ENCODE data around the gene DCT.

The DCT gene

GRCh38 chr13:94494026-94494425 lies 14.5 kb upstream of the DCT start:
- POLR2A ChIA-PET, result interaction anchor here (0.7 to 1.1 kb wide), 2 partner anchors 55 to 102 kb away, joined by 3 read pairs; partner anchors contain the start of gene TGDS
- TF ChIP-seq SUZ12 (IDR thresholded peaks at IDR 0.05) (no peak), FOXM1 (IDR thresholded peaks at IDR 0.05; ENCODE audit: borderline replicate concordance) (no peak), FOXA1 (IDR thresholded peaks at IDR 0.05) (no peak), ZNF384 (IDR thresholded peaks at IDR 0.05) (no peak), TARDBP (IDR thresholded peaks at IDR 0.05) (no peak), BHLHE40 (IDR thresholded peaks at IDR 0.05; ENCODE audit: borderline replicate concordance) (no peak), LEF1 (IDR thresholded peaks at IDR 0.05; ENCODE audit: borderline replicate concordance) (no peak)
- no peak for DNase-seq (ENCODE audit: extremely low spot score)
- CTCF ChIA-PET, result interaction anchor here (0.6 kb wide), 1 partner anchor 762 kb away, joined by 3 read pairs; no protein-coding TSS in a partner anchor

- POLR2A ChIA-PET, result interaction anchor here (1.7 kb wide), 1 partner anchor 63 kb away, joined by 5 read pairs; no protein-coding TSS in a partner anchor
- no peak for TF ChIP-seq FOXA1 (IDR thresholded peaks at IDR 0.05)
- TF ChIP-seq ZNF384 (IDR thresholded peaks at IDR 0.05), result no peak
- no peak for TF ChIP-seq ARNT (IDR thresholded peaks at IDR 0.05)
- no peak for TF ChIP-seq TARDBP (IDR thresholded peaks at IDR 0.05)
- TF ChIP-seq L3MBTL2 (conservative IDR thresholded peaks at IDR 0.05), result no peak
- no peak for TF ChIP-seq PKNOX1 (IDR thresholded peaks at IDR 0.05)
- no peak for TF ChIP-seq SUZ12 (IDR thresholded peaks at IDR 0.05)
- CTCF ChIA-PET, result no interaction called here
- no peak for DNase-seq (ENCODE audit: extremely low spot score)
Observed at GRCh38 chr13:94487043-94487442, 7.6 kb upstream of the DCT start.

DNA sequence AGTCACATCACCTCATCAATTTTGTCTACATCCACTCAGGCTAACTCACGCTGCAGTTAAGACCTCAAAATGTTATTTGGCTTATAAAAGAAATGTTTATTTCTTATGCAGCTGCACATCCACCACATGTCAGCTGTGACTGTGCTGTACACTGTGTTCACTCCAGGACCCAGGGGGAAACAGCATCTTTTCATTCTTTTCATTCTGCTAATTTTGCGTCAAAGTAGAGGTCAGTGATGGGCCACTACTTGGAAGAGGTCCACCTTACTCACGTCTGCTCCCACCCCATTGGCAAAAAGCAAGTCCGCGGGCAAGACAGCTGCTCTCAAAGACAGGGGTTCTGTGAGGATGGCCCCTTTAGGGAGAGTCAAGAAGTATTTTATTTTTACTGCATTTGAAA lies 4.5 kb upstream of the DCT start:
- ChIA-PET POLR2A (no interaction called here), CTCF (interaction anchor here (0.7 kb wide), 1 partner anchor 1177 kb away, joined by 3 read pairs; no protein-coding TSS in a partner anchor)
- no peak for DNase-seq (ENCODE audit: extremely low spot score)
- TF ChIP-seq CTBP1 (IDR thresholded peaks at IDR 0.05; ENCODE audit: borderline replicate concordance), result no peak
- TF ChIP-seq BHLHE40 (IDR thresholded peaks at IDR 0.05; ENCODE audit: borderline replicate concordance), result no peak
- no peak for TF ChIP-seq LEF1 (IDR thresholded peaks at IDR 0.05; ENCODE audit: borderline replicate concordance)
- TF ChIP-seq ELF4 (IDR thresholded peaks at IDR 0.05), result no peak
- TF ChIP-seq PKNOX1 (IDR thresholded peaks at IDR 0.05), result no peak
- no peak for TF ChIP-seq NFRKB (IDR thresholded peaks at IDR 0.05)
- TF ChIP-seq FOXM1 (IDR thresholded peaks at IDR 0.05; ENCODE audit: borderline replicate concordance), result no peak
- no peak for TF ChIP-seq SUZ12 (IDR thresholded peaks at IDR 0.05)
- no peak for TF ChIP-seq ARNT (IDR thresholded peaks at IDR 0.05)

- ChIA-PET CTCF (no interaction called here), POLR2A (no interaction called here)
- TF ChIP-seq ARNT (IDR thresholded peaks at IDR 0.05) (no peak), L3MBTL2 (conservative IDR thresholded peaks at IDR 0.05) (0 out of 2 replicates have a peak, but pooled peaks have one; percentile 36), CTBP1 (IDR thresholded peaks at IDR 0.05; ENCODE audit: borderline replicate concordance) (no peak), HDGF (IDR thresholded peaks at IDR 0.05; ENCODE audit: borderline replicate concordance) (no peak)
- DNase-seq (ENCODE audit: extremely low spot score), result no peak
Observed at GRCh38 chr13:94481941-94482340, 2.5 kb upstream of the DCT start.

DNA sequence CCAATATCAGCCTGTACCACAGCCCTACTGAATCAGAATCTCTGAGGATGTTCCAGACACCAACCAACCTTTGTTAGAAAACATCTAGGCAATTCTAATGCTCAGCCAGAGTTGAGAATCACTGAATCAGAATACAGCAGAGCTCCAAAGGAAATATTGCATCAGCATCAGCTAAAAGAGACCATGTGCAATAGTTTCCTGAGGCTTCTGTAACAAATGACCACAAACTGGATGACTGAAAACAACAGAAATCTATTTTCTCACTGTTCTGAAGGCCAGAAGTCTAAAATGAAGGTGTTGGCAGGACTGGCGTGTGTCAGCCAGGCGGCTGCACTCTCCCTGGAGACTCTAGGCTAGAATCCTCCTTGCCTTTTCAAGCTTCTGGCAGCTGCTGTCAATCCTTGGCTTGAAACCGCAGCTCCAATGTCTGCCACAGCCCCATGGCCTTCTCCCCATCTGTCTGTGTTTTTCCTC lies 1.2 kb upstream of the DCT start:
- CTCF ChIA-PET, result interaction anchor here (0.7 to 1.1 kb wide), 2 partner anchors 86 to 124 kb away, joined by 3 read pairs; no protein-coding TSS in a partner anchor
- TF ChIP-seq HDGF (IDR thresholded peaks at IDR 0.05; ENCODE audit: borderline replicate concordance) (no peak), SUZ12 (IDR thresholded peaks at IDR 0.05) (no peak), FOXA1 (IDR thresholded peaks at IDR 0.05) (no peak), FOXM1 (IDR thresholded peaks at IDR 0.05; ENCODE audit: borderline replicate concordance) (no peak)
- POLR2A ChIA-PET, result interaction anchor here (1.1 kb wide), 1 partner anchor 48 kb away, joined by 3 read pairs; no protein-coding TSS in a partner anchor
- no peak for DNase-seq (ENCODE audit: extremely low spot score)

DNA sequence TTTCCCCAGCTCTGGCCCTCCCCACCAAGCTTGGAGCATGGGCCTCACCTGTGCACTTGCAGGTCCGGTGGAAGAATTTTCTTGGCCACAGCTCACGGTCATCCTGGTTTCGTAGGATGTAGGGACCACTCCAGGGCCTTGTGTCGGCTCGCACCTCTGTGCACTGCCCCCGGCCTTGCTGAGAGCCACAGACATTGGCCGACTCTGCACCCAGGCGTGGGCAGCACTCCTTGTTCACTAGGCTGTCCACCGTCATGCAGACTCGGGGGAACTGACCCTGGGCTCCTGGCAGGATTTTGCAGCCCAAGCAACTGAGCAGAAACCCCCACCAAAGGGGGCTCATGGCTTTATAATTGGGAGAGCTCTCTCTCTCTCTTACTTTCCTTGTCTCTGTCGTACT lies 569 bp downstream of the DCT start:
- no peak for TF ChIP-seq PKNOX1 (IDR thresholded peaks at IDR 0.05)
- POLR2A ChIA-PET, result no interaction called here
- no peak for DNase-seq (ENCODE audit: extremely low spot score)
- CTCF ChIA-PET, result interaction anchor here (0.6 to 1.2 kb wide), 3 partner anchors 11 to 64 kb away, joined by 3 read pairs; no protein-coding TSS in a partner anchor

DNA sequence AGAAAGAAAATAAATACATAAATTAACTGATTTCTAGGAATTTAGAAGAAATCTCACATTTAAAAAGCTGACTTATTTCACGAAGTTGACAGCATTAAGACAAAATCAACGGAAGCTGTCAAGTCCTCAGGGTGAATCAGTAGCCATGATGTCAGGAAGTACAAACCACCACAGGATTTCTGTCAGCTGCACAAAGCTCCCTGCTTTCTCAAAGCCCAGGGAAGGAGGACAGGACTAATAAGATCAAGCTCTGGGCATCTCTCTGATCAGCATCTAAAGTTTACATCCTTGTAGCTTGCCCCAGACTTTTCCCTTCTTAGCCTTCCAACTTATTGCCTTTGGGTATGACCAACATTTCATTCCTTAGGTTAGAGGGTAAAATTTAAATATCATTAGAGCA lies 9.4 kb downstream of the DCT start:
- POLR2A ChIA-PET, result interaction anchor here (1.7 to 1.8 kb wide), 2 partner anchors 79 to 126 kb away, joined by 4 read pairs; partner anchors contain the start of gene TGDS
- TF ChIP-seq HDGF (IDR thresholded peaks at IDR 0.05; ENCODE audit: borderline replicate concordance) (no peak), FOXK2 (IDR thresholded peaks at IDR 0.05) (no peak), TARDBP (IDR thresholded peaks at IDR 0.05) (no peak), ELF4 (IDR thresholded peaks at IDR 0.05) (no peak), CTBP1 (IDR thresholded peaks at IDR 0.05; ENCODE audit: borderline replicate concordance) (no peak), NFRKB (IDR thresholded peaks at IDR 0.05) (no peak), SP1 (IDR thresholded peaks at IDR 0.05) (no peak), FOXM1 (IDR thresholded peaks at IDR 0.05; ENCODE audit: borderline replicate concordance) (no peak), ARNT (IDR thresholded peaks at IDR 0.05) (no peak)
- CTCF ChIA-PET, result interaction anchor here (1.0 to 1.3 kb wide), 2 partner anchors 35 to 148 kb away, joined by 3 to 4 read pairs; no protein-coding TSS in a partner anchor
- DNase-seq (ENCODE audit: extremely low spot score), result no peak
